Measurements from ENCODE around the gene TAS2R5. TPM values are rescaled to one million over a fixed set of nuclear protein-coding genes. Genes with fewer than 3 reads are reported as not detected.

TAS2R5 gene
- total and polyA plus RNA-seq, 2 experiments from 2014 or later, result 0.89 to 5.1 TPM

- H3K36me3 ChIP-seq (ENCODE audit: insufficient read depth), result peaks cover 8% of the 10 kb centered on the region; the same call in 1 of the 2 replicates
- Mint-ChIP-seq H3K27ac (no peak overlapping the region), H3K27me3 (ENCODE audit: insufficient read depth, low read depth, poor library complexity) (no peaks in the 10 kb centered on the region), H3K36me3 (ENCODE audit: low read depth) (no peaks in the 10 kb centered on the region; the same call in 2 of the 3 replicates), H3K4me3 (no peak overlapping the region), H3K9me3 (no peaks in the 10 kb centered on the region), H3K4me1 (no peaks in the 10 kb centered on the region; the same call in 2 of the 3 replicates)
- H3K27ac ChIP-seq (ENCODE audit: low read depth), result no peak overlapping the region
- no peaks in the 10 kb centered on the region for H3K4me1 ChIP-seq (ENCODE audit: insufficient read depth)
- H3K27me3 ChIP-seq (ENCODE audit: insufficient read depth), result no peaks in the 10 kb centered on the region
- H4K20me1 ChIP-seq (replicated peaks; ENCODE audit: insufficient read depth), result no peaks in the 10 kb centered on the region
- no peak overlapping the region for H2AFZ ChIP-seq
- no peak for DNase-seq (ENCODE audit: low spot score)
- H3K9me2 ChIP-seq (ENCODE audit: insufficient read depth), result no peaks in the 10 kb centered on the region
- no peak for TF ChIP-seq CTCF (conservative IDR thresholded peaks at IDR 0.05; ENCODE audit: low read depth in 2 of 2)
- no peak for TF ChIP-seq EZH2phosphoT487 (IDR thresholded peaks at IDR 0.05; ENCODE audit: unreplicated experiment)
- TF ChIP-seq NANOG (IDR thresholded peaks at IDR 0.05; ENCODE audit: borderline replicate concordance), result no peak
- TF ChIP-seq ETS1 (IDR thresholded peaks at IDR 0.05), result no peak
- no peak for TF ChIP-seq ZNF331 (CRISPR knock-in tag; IDR thresholded peaks at IDR 0.05; ENCODE audit: low read depth)
- TF ChIP-seq REST (IDR thresholded peaks at IDR 0.05; ENCODE audit: unreplicated experiment), result no peak
- TF ChIP-seq POLR2AphosphoS5 (IDR thresholded peaks at IDR 0.05; ENCODE audit: low read depth), result no peak
- no peak for TF ChIP-seq JUNB (IDR thresholded peaks at IDR 0.05; ENCODE audit: unreplicated experiment)
- H3K79me2 ChIP-seq (replicated peaks; ENCODE audit: insufficient read depth), result no peaks in the 10 kb centered on the region
- ATAC-seq, result no peak
- H3K4me2 ChIP-seq, result no peak overlapping the region
- no peak overlapping the region for H3K4me3 ChIP-seq
- H3F3A ChIP-seq (replicated peaks; ENCODE audit: low read depth), result no peaks in the 10 kb centered on the region
Observed at GRCh38 chr7:141788296-141788695, 1.7 kb upstream of the TAS2R5 start.

GRCh38 chr7:141792526-141792925 lies 2.5 kb downstream of the TAS2R5 start:
- TF ChIP-seq ZNF114 (CRISPR knock-in tag; IDR thresholded peaks at IDR 0.05) (no peak), CTCF (conservative IDR thresholded peaks at IDR 0.05; ENCODE audit: low read depth in 2 of 2) (no peak), ETS1 (IDR thresholded peaks at IDR 0.05) (no peak)
- no peak for ATAC-seq

More at GRCh38 chr7:141792526-141792925, 2.5 kb downstream of the TAS2R5 start:
- Histone ChIP-seq H3K27ac (ENCODE audit: low read depth) (0 out of 2 replicates have a peak overlapping the region, but pooled peaks have one; percentile 45), H3K79me2 (replicated peaks; ENCODE audit: insufficient read depth) (no peaks in the 10 kb centered on the region), H3K36me3 (ENCODE audit: insufficient read depth) (peaks cover 8% of the 10 kb centered on the region; the same call in 1 of the 2 replicates), H3K9me2 (ENCODE audit: insufficient read depth) (no peaks in the 10 kb centered on the region), H4K20me1 (replicated peaks; ENCODE audit: insufficient read depth) (no peaks in the 10 kb centered on the region), H3K4me1 (ENCODE audit: insufficient read depth) (no peaks in the 10 kb centered on the region), H2AFZ (no peak overlapping the region), H3K4me2 (no peak overlapping the region), H3K27me3 (ENCODE audit: insufficient read depth) (no peaks in the 10 kb centered on the region), H3F3A (replicated peaks; ENCODE audit: low read depth) (no peaks in the 10 kb centered on the region), H3K4me3 (no peak overlapping the region)
- Mint-ChIP-seq H3K4me3 (no peak overlapping the region), H3K9me3 (no peaks in the 10 kb centered on the region; the same call in 2 of the 3 replicates), H3K36me3 (ENCODE audit: low read depth) (no peaks in the 10 kb centered on the region; the same call in 1 of the 3 replicates), H3K4me1 (no peaks in the 10 kb centered on the region; the same call in 2 of the 3 replicates), H3K27ac (no peak overlapping the region), H3K27me3 (ENCODE audit: insufficient read depth, low read depth, poor library complexity) (no peaks in the 10 kb centered on the region)
- no peak for DNase-seq (ENCODE audit: low spot score)

Data from GM23338 (cell line).